Uterus (tissue), 2 donors: ENCODE results near the gene RAPGEF6.

Experiments used
- CTCF ChIP-seq, 4 experiments: fragments of 200-600 bp in 2 of 4; fragments of 450-650 bp in 2 of 4; sonication (generic) in 2 of 4; IDR thresholded peaks; one replicate each; pipeline ENCODE4 v1.5.1; 2016 to 2019; ENCODE audit warnings: antibody characterized with exemption in 4 of 4, mild to moderate bottlenecking in 2 of 4, moderate library complexity in 1 of 4
- POLR2A ChIP-seq, 2 donors: fragments of 450-650 bp; IDR thresholded peaks; one replicate each; pipeline ENCODE4 v1.6.1; 2016; ENCODE audit warnings: antibody characterized with exemption in 2 of 2, mild to moderate bottlenecking in 1 of 2, moderate library complexity in 1 of 2

DNA sequence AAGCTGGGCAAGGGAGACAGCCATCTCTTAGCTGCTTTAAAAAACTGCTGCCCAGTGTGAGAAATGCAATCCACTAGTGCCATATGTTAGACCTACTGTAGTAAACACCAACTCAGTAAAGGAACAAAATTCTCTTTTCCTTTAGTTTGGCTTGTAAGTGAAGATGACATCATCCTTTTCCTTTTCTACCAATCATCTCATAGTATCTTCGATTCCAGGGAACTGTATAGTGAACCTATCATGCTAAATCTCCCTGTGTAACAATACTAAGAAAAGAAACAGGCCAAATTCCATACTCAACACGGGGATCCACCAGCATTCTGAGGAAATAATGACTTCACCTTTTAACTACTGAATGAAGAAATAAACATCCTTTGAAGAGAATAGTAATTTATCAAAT is 100.1 kb downstream of the RAPGEF6 start:
- TF ChIP-seq CTCF (IDR thresholded peaks at IDR 0.05): no peak
- TF ChIP-seq POLR2A (IDR thresholded peaks at IDR 0.05): no peak
